ENCODE measurements around the gene RNU6-9. TPM values are rescaled to one million over a fixed set of nuclear protein-coding genes. Genes with fewer than 3 reads are reported as not detected.

RNU6-9 gene
- total RNA-seq, 4 donors from 2014 or later = not detected

GRCh38 chr19:854549-854948, 38.7 kb upstream of the RNU6-9 start:
- WGBS, 2 donors = 77 to 78% methylated on average over 6 of the region's 6 CpGs
- intact Hi-C loops (cut with DNase I; ENCODE audit: low total_unique reads) = loop anchor here (10.0 kb wide), 1 partner anchor 130 kb away; the partner anchor contains the start of gene WDR18
- no peak overlapping the region for H3K4me3 ChIP-seq (ENCODE audit: low read depth, poor library complexity, severe bottlenecking)
- no peak for DNase-seq (ENCODE audit: low spot score in 2 of 2)
- TF ChIP-seq POLR2A (IDR thresholded peaks at IDR 0.05) (no peak), CTCF (IDR thresholded peaks at IDR 0.05) (no peak)

GRCh38 chr19:855142-855541, 38.1 kb upstream of the RNU6-9 start:
- intact Hi-C loops (cut with DNase I; ENCODE audit: low total_unique reads) = loop anchor here (10.0 kb wide), 1 partner anchor 130 kb away; the partner anchor contains the start of gene WDR18
- H3K4me3 ChIP-seq (ENCODE audit: low read depth, poor library complexity, severe bottlenecking) = no peak overlapping the region
- no peak for DNase-seq (ENCODE audit: low spot score in 2 of 2)
- TF ChIP-seq CTCF (IDR thresholded peaks at IDR 0.05) (no peak), POLR2A (IDR thresholded peaks at IDR 0.05) (no peak)
- WGBS, 2 donors = 88% methylated on average over 9 to 12 of the region's 12 CpGs

- intact Hi-C loops (cut with DNase I; ENCODE audit: low total_unique reads) = loop anchor here (10.0 kb wide), 1 partner anchor 129 kb away; the partner anchor contains the start of gene WDR18
- no peak overlapping the region for H3K4me3 ChIP-seq (ENCODE audit: low read depth, poor library complexity, severe bottlenecking)
- TF ChIP-seq POLR2A (IDR thresholded peaks at IDR 0.05) (no peak), CTCF (IDR thresholded peaks at IDR 0.05) (no peak)
- WGBS, 2 donors = 74 to 78% methylated on average over 33 to 34 of the region's 40 CpGs
- no peak for DNase-seq (ENCODE audit: low spot score in 2 of 2)
These were observed 37.6 kb upstream of the RNU6-9 start for GRCh38 chr19:855566-856120.

- H3K4me3 ChIP-seq (ENCODE audit: low read depth, poor library complexity, severe bottlenecking) = no peak overlapping the region
- no peak for DNase-seq (ENCODE audit: low spot score in 2 of 2)
- 77 to 85% methylated on average over 9 of the region's 9 CpGs for WGBS, 2 donors
- intact Hi-C loops (cut with DNase I; ENCODE audit: low total_unique reads) = loop anchor here (2.0 to 10.0 kb wide), 2 partner anchors 63 to 127 kb away; partner anchors contain the start of gene WDR18
- TF ChIP-seq POLR2A (IDR thresholded peaks at IDR 0.05) (no peak), CTCF (IDR thresholded peaks at IDR 0.05) (no peak)
These were observed 35.0 kb upstream of the RNU6-9 start for GRCh38 chr19:858284-858683.

GRCh38 chr19:858868-859843, 34.1 kb upstream of the RNU6-9 start, which contains the start of gene CFD:
Gene CFD (plus strand): TSS chr19:859664. CDS start chr19:859690, 26 bp downstream.
- DNase-seq (ENCODE audit: low spot score in 2 of 2) = peak; percentile 73 to 96

More at GRCh38 chr19:858868-859843, 34.1 kb upstream of the RNU6-9 start, which contains the start of gene CFD:
- WGBS, 2 donors = 24 to 36% methylated on average over 11 to 13 of the region's 24 CpGs
- intact Hi-C loops (cut with DNase I; ENCODE audit: low total_unique reads) = loop anchor here (2.0 to 10.0 kb wide), 2 partner anchors 62 to 126 kb away; partner anchors contain the start of gene WDR18
- peak within 1 kb of the TSS; percentile 22 for H3K4me3 ChIP-seq (ENCODE audit: low read depth, poor library complexity, severe bottlenecking)
- TF ChIP-seq CTCF (IDR thresholded peaks at IDR 0.05) (no peak), POLR2A (IDR thresholded peaks at IDR 0.05) (peak in 1 of 2 donors; percentile 63)
